GM18502 (cell line): ENCODE measurements around the gene SOCS3.
"Not testable (repeated sequence)": the region's sequence is repeated elsewhere in the genome, so short reads cannot be mapped to it uniquely, and the experiment has no call there.

ENCODE experiments used
- ATAC-seq: cut with Tn5 transposase; IDR thresholded peaks from one replicate; pipeline ENCODE4 v1.9.1; 2021; ENCODE audit warnings: mild to moderate bottlenecking; ENCODE audit not compliant: unreplicated experiment, poor library complexity

The SOCS3 gene

GRCh38 chr17:78335209-78335608 is 24.7 kb downstream of the SOCS3 start:
- ATAC-seq, result no peak

- no peak for ATAC-seq
Observed at GRCh38 chr17:78332991-78333390, 26.9 kb downstream of the SOCS3 start.

GRCh38 chr17:78331355-78331754 is 28.5 kb downstream of the SOCS3 start:
- ATAC-seq, result not testable (repeated sequence)

- no peak for ATAC-seq
Observed at GRCh38 chr17:78330570-78331224, 29.2 kb downstream of the SOCS3 start.

- no peak for ATAC-seq
Observed at GRCh38 chr17:78329263-78330059, 30.4 kb downstream of the SOCS3 start.

- ATAC-seq, result no peak
Observed at GRCh38 chr17:78327880-78328279, 32.0 kb downstream of the SOCS3 start.

GRCh38 chr17:78325076-78325687 is 34.7 kb downstream of the SOCS3 start:
- no peak for ATAC-seq

- no peak for ATAC-seq
Observed at GRCh38 chr17:78324391-78325075, 35.3 kb downstream of the SOCS3 start.

- no peak for ATAC-seq
Observed at GRCh38 chr17:78323826-78324390, 36.0 kb downstream of the SOCS3 start.

- ATAC-seq, result no peak
Observed at GRCh38 chr17:78322858-78323455, 36.9 kb downstream of the SOCS3 start.

GRCh38 chr17:78322327-78322857 is 37.5 kb downstream of the SOCS3 start:
- ATAC-seq, result no peak

- ATAC-seq, result no peak
Observed at GRCh38 chr17:78318843-78319242, 41.0 kb downstream of the SOCS3 start.

- no peak for ATAC-seq
Observed at GRCh38 chr17:78318407-78318806, 41.5 kb downstream of the SOCS3 start.

GRCh38 chr17:78317794-78318400 is 42.0 kb downstream of the SOCS3 start:
- ATAC-seq, result no peak

GRCh38 chr17:78316867-78317789 is 42.7 kb downstream of the SOCS3 start:
- ATAC-seq, result no peak

- no peak for ATAC-seq
Observed at GRCh38 chr17:78316115-78316866, 43.6 kb downstream of the SOCS3 start.

- ATAC-seq, result no peak
Observed at GRCh38 chr17:78315355-78316114, 44.3 kb downstream of the SOCS3 start.
